ENCODE measurements around the gene ACTN4.
A peak's percentile ranks its signal among the peaks of the same experiment; 100 is the strongest.

The ACTN4 gene

DNA sequence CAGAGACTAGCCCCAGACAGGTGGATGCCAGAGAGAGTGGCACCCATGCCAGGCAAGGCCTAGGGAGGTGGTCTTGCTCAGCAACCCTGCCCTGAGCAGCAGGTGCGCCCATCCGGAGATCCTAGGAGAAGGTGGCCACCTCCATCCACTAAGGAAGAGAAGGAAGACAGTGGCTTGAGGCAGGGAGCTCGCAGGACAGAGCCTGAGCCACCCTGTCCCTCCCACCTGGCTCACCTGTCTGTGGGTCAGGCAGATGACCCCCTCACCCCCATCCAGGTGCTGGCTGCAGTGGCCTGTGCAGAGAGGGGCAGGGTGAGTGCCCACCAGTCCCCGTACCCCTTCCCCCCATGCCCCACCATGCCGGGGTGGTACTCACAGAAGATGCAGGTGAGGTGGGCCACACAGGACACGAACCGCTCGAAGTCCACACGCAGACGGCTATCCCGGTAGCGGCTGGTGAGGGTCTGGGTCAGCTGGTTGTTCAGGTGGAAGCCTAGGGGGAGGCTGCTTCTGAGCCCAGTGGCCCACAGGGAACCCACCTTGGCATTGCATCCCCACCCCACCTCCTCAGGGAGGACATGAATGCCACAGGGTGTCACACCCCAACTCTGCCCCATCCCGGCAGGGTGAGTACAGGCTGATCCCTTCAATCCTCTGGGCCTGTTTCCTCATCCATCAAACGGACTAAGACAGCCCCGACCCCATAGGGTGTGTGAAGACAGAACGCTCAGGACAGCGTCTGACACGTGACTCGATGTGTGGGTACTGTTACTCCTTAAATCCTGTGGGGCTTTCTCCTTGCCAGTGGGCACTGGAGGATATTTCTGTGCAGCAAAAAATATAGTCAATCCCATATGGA lies 83.5 kb downstream of the ACTN4 start:
- H3K27ac ChIP-seq, result peak overlapping the region; percentile 87
- no peak for DNase-seq (ENCODE audit: low read depth, low spot score)

DNA sequence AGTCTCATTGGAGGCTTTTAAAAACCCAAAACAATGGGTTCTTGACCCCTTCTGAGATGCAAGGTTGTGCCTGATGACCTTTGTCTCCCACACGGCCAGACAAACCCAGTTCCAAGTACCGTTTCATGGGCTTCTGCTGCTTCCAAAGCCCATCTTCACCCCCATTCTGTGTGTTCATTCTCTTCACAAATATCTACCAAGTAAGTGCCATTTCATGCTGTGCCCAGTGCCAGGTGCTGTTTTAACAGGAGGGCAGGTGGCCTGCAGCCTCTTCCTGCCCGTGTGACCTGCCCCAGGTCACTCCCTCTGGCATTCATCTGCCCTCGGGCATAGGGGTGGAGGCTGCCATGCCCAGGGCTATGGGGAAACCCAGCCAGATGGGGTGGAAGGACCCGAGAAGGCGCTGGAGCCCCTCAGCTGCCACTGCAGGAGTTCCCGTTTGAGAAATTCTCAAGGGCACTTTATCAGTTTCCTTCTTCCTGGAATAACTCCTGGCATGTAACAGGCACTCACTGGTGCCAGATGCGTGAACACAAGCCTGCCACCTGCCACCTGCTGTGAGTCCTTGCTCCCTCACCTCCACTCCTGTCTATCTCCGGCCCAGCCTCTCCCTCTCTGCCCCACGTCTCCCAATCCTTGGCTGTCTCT lies 84.3 kb downstream of the ACTN4 start:
- DNase-seq (ENCODE audit: low read depth, low spot score), result no peak
- peak overlapping the region; percentile 87 for H3K27ac ChIP-seq

DNA sequence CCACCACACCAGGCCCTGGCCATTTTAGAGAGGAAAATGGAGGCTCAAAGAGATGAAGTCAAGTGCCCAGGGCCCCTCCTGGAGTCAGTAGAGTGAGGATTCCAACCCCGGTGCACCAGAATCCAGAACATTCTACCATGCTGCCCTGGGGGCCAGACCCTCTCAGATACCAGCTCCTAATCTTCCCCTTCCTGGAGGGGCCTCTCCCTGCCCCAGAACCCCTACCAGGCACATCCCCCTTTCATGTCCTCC lies 85.7 kb downstream of the ACTN4 start:
- DNase-seq (ENCODE audit: low read depth, low spot score), result no peak
- peak overlapping the region; percentile 87 for H3K27ac ChIP-seq

DNA sequence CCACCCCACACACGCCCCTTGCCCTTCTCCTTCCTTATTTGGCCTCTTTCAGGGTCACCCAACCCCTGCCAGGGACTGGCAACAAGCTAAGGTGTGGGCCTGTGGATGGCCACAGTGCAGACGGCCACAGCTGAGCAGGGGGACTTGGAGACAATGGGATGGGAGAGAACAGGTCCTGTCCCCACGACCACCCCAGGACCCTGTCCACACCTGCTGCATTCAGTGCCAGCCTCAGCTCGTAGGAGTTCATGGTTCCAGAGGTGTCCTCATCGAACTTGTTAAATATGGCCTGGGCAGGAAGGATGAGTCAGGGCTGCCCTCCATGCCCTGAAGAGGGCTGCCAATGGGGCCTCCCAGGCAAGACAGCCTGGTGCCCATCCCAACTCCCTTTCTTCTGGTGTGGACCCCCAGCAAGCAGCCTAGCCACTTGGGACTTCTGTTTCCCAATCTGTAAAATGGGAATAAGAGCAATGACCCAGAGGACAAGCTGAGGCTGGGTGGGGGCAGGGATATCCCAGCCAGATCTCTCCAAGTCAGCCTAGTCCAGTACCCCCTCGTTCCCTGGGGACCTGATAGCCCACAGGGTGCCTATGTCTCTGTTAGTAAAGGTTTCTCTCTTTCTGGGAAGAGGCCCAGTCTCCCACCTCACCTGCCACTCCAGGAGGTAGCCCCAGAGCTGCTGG lies 86.2 kb downstream of the ACTN4 start:
- DNase-seq (ENCODE audit: low read depth, low spot score), result no peak
- H3K27ac ChIP-seq, result peak overlapping the region; percentile 87

DNA sequence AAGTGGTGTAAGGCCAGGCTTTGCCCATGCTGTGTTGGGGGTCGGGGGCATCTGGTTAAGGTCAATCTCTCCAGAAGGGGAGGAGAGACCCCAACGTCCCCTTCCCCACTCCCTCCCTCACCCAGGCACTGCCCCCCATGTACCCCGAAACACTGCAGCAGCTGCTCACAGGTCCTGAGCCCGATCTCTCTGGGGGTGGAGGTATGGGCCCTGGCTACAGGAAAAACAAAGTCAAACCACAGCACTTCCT lies 86.7 kb downstream of the ACTN4 start:
- peak overlapping the region; percentile 87 for H3K27ac ChIP-seq
- DNase-seq (ENCODE audit: low read depth, low spot score), result no peak

DNA sequence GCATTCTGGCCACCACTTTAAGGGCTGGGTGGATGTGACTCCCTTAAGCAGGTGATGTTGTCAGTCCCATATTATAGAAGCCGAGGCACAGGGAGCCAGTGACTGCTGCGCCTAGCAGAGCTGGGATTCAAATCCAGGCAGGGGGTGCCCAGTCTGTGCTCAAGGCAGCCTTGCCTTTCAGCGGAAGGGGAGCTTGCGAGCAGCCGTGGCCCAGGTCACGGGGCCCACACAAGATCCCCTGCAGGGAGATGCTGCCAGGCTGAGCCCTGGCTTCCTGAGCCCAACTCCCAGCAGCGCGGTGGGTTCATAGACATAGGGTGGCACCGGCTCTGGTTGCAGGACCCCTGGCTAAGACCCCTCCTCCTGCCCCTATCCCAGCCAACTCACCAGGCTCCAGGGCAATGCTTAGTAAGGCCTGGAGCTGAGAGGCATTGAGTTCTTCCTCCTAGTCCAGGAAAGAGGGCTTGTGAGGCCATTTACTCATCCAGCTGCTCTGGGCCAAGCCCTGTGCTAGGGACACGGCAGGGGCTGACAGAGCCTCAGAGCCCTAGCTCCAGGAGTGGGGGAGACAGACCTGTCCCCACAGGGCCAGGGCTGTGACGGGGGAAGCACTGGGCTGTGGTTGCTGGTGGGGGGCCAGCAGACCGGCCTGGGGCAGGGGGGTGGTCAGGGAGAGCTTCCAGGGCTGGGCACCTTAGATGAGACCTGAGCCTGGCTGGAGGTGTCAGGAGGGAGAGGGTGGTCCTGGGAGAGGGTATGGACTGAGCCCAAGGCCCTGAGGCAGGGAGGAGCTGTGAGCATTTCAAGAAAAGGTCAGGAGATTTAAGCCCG lies 87.2 kb downstream of the ACTN4 start:
- H3K27ac ChIP-seq, result peak overlapping the region; percentile 87
- DNase-seq (ENCODE audit: low read depth, low spot score), result no peak

DNA sequence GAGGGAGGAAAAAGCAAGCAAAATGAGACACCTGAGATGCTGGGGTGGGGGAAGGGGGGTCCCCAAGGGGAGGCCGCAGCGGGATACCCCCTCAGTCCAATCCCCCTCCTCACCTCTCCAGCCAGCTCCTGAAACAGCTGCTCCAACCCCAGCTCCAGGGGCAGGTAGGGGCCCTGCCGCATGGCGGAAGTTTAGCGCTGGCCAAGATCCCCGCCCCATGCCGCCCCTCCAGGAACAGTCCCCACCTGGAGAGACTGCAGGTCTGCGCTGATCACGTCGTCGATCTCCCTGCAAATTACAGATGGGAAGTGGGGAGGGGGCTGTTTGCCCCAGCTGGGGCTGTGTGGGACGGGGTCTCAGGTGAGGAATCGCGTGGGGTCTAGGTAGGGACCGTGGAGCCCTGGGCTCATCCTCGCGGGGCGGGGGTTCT lies 87.8 kb downstream of the ACTN4 start:
- DNase-seq (ENCODE audit: low read depth, low spot score), result no peak
- peak overlapping the region; percentile 87 for H3K27ac ChIP-seq

DNA sequence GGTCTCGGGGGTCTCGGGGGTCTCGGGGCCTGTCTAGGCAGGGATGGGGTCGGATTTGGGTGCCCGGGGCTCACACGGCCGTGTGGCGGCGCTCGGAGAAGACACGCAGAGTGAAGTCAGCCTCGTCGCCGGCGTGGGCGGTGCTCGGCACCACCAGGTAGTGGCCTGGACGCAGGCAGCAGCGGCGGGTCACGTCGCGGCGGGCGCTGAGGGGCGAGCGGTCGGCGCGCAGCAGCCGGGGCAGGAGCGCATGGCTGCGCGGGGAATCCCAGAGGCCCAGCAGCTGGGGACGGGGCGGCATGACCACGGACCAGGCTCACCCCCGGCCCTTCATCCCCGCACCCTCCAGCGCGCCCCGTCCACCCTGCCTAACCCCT lies 88.6 kb downstream of the ACTN4 start:
- no peak for DNase-seq (ENCODE audit: low read depth, low spot score)
- H3K27ac ChIP-seq, result peak overlapping the region; percentile 29

DNA sequence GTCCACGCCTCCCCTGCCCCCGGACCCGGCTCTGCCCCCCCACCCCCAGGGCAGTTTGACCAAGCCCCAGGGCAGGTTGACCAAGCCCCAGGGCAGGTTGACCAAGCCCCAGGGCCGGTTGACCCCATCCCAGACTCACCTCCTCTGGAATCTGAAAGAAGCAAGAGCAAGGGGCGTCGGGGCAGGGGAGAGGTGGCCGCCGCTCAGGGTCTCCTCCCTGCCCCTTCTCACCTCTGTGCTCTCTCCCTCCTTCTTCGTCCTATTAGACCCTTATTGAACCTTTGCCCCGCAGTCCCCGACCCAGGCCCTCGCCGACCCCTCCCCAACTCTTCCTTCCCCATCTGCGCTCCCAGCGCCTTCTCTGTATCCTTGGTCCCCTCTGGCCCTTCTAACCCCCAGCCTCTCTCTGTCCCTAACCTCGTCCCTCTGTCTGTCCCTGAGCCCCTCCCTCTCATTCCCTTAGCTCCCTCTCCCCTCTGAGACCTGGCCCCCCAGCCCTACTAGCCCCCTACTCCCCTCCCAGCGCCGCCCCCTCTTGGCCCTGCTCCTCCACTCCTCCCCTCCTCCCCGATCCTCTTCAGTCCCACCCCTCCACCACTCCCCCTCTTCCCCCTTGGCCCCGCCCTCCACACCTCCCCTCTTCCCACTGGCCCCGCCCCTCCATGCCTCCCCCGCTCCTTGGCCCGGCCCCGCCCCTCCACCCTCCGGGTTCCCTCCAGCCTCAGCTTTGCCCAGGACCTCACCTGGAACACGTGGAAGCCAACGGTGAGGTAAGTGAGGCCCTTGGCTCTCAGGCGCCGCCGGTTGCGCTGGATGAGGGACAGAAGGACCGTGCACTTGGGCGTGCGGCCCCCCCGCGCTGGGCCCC lies 89.2 kb downstream of the ACTN4 start:
- DNase-seq (ENCODE audit: low read depth, low spot score), result no peak
- peak overlapping the region; percentile 29 for H3K27ac ChIP-seq

DNA sequence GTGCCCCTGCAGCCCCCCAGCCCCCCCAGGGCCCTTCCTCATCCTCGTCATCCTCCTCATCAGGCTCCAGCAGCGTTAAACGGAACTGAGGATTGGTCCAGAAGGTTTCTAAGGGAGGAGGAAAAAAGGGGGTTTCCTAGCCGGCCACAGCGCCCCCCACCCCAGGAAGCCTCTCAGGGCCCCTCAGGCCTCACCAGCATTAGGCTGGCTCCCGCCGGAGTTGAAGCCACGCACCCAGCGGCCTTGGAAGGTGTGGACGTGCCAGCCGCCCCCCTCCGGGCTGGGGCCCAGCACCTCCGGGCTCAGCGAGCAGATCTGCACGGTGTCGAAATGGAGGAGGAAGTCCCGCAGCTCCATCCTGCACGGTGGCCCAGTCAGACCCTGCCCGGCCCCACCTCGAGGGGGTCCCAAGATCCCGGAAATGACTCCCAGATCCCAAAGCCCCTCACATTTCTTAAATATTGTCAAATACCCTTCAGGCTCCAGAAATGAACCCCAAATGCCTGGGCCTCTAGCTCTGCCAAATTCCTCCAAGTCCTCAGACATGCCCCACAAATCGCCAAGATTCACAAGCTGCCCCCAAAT lies 89.9 kb downstream of the ACTN4 start:
- DNase-seq (ENCODE audit: low read depth, low spot score), result no peak
- no peak overlapping the region for H3K27ac ChIP-seq

DNA sequence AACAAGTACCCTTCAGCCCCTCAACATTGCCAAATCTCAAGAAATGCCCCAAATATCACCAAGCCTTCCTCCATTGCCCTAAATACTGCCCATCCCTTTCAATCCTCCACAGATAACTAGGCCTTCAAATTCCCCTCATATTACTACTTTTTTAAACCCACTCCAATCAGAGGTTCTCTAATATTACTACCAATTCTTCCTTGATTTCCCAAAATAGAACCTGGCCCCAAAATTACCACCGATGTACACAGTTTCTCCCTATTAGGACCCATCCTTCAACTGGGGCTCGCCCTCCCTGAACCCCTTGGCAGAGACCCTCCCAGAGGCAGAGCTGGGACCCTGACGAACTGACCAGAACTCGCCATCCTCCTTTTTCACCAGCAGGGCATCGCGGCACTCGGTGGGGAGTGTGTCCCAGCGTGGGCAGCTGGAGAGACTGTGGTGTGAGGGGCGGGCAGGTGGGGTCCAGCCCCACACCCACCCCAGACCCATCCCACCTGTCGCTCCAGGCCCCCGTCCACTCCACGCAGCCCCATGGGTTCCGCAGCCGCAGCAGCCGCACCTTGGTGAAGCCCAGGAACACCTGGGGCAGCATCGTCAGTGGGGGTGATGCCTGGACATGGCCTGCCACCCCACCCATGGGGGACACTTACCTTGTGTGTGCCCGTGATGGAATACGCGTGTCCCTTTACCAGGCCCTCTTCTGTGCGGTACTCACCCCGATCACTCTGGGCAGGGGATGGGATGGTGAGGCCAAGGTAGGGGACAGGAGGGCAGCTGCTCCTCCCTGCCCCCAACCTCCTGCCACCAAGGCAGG lies 90.7 kb downstream of the ACTN4 start:
- H3K27ac ChIP-seq, result no peak overlapping the region
- no peak for DNase-seq (ENCODE audit: low read depth, low spot score)

DNA sequence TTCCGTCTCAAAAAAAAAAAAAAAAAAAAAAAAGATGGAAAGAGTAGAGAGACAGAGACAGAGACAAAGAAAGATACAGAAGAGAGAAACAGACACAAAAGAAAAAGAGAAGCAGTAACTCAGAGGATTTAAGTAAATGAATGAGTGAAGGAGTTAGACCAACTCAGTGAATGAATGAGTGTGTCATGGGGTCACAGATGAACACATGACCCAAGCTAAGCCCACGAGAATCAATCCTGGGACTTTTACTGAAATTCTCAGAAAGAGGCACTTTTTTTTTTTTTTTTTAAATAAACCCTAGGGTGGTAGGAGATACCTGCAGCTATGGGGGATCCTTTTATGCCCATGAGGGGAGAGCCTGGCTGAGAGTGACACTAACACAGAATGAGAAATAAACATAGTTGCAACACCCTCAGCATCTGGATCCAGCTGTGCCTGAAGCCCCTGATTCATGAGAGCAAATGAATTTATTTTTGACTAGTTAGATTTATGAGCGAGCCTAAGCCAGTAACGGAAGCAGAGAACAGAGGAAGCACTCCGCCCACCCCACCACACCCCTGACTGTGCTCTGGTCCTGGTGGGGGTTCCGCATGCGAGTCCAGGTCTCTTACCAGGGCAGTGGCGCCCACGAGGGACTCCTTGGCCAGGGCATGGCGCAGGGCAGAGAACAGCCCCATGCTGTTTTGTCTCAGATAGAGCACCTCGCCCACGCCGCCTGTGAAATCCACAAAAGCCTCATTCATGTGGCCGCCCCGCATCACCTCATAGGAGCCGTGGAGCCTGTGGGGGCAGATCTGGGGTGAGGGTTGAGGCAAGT lies 92.2 kb downstream of the ACTN4 start:
- H3K27ac ChIP-seq, result no peak overlapping the region
- no peak for DNase-seq (ENCODE audit: low read depth, low spot score)

DNA sequence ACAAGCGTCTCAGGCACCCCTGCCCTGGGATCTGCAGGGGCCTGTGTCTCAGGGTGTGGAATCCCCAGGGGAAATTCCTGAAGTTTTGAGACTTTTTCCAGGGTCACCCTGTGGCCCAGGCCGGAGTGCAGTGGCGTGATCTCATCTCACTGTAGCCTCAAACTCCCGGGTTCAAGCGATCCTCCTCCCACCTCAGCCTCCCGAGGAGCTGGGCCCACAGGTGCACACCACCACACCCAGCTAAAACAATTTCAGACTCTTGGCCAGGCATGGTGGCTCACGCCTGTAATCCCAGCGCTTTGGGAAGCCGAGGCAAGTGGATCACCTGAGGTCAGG lies 92.8 kb downstream of the ACTN4 start:
- DNase-seq (ENCODE audit: low read depth, low spot score), result no peak
- no peak overlapping the region for H3K27ac ChIP-seq

DNA sequence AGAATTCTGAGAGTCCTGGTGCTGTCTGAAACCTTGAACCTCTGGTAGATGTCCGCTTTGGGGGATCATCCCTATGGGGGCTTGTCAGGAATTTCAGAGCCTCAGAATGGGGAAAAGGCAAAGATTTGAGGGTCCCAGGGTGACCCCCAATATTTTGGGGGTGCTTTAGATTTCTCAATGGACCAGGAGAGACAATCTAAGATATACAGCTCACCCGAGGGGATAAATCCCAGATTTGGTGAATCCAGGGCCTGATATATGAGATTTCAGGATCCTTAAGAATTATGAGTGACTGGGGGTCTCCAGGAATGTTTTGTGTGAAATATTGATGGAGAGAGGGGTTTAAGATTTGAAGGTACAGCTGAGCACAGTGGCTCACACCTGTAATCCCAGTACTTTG lies 93.5 kb downstream of the ACTN4 start:
- no peak for DNase-seq (ENCODE audit: low read depth, low spot score)
- no peak overlapping the region for H3K27ac ChIP-seq

DNA sequence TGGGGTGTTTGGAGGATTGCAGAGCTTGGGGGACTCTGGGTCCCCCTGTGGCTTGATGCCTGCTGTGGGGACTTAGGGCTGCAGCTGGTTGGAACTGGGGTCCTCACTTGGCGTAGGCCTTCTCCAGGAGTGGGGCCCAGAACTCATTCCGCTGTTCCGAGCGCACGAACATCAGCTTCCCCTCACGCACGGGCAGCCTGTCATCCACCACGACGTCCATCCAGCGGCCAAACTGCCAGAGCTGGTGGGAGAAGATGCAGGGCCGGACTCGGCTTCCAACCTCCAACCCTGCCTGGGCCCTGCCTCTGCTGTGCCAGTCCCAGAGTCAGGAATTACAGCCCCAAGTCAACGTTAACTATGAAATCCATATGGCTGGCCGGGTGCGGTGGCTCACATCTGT lies 94.2 kb downstream of the ACTN4 start:
- no peak overlapping the region for H3K27ac ChIP-seq
- DNase-seq (ENCODE audit: low read depth, low spot score), result no peak

DNA sequence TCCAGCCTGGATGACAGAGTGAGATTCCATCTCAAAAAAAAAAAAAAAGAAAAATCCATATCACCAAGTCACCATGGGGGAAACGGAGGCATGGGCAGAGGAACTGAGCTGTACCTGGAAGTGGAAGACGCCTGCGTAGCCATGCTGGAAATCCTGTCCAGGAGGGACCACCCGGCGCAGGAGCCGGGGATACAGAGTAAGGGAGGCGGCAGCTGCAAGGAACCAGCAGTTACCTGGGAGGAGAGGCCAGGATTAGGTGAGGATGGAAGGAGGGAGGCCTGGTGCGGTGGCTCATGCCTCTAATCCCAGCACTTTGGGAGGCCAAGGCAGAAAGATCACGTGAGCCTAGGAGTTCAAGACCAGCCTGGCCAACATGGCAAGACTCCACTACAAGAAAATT lies 94.8 kb downstream of the ACTN4 start:
- DNase-seq (ENCODE audit: low read depth, low spot score), result no peak
- H3K27ac ChIP-seq, result no peak overlapping the region

DNA sequence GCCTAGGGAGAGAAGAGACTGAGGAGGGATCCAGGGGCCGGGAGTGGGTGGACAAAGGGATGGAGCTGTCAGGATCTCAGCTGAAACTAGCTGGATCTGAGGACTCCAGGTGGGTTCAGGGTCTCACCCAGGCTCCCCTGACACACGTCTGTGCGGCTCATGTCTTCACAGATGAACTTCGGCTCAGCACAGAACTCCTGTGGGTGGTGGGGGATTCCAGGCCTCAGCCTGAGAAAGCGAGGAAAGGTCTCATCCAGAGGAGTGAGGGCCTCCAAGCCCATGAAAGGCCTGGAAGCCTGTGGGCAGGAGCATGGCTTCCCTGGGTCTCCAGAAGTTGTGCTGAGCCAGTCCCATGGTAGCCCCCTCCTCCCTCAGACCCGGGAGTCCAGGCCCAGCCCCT lies 95.5 kb downstream of the ACTN4 start:
- no peak for DNase-seq (ENCODE audit: low read depth, low spot score)
- H3K27ac ChIP-seq, result no peak overlapping the region

All from epithelial cell of prostate (primary cell).